Measurements from ENCODE around the gene MBD5. TPM values are rescaled to one million over a fixed set of nuclear protein-coding genes. Genes with fewer than 3 reads are reported as not detected.

MBD5 gene
- total RNA-seq, 1 donor from 2014 or later: 41.3 TPM

Small RNA genes within 50 kb of the gene (small RNA-seq; reads per million reads assigned to genes)
- gene RF00554 (ENCODE audit: low replicate concordance): not detected

Other genes starting within 250 kb of the MBD5 start
- gene ACVR2A, start 176.1 kb upstream of the MBD5 start, total RNA-seq: 88.3 TPM
- gene ORC4, start 354 bp upstream of the MBD5 start, total RNA-seq: 80.9 TPM

Data from temporal lobe (tissue), 2 donors.